ENCODE measurements around the gene EFEMP2. TPM values are rescaled to one million over a fixed set of nuclear protein-coding genes. Genes with fewer than 3 reads are reported as not detected.

EFEMP2 gene
- total RNA-seq, 3 donors from 2014 or later (not counting 1 experiment from before 2014, with no cell fraction given) = 6.1 to 13.0 (median 9.8) TPM

DNA sequence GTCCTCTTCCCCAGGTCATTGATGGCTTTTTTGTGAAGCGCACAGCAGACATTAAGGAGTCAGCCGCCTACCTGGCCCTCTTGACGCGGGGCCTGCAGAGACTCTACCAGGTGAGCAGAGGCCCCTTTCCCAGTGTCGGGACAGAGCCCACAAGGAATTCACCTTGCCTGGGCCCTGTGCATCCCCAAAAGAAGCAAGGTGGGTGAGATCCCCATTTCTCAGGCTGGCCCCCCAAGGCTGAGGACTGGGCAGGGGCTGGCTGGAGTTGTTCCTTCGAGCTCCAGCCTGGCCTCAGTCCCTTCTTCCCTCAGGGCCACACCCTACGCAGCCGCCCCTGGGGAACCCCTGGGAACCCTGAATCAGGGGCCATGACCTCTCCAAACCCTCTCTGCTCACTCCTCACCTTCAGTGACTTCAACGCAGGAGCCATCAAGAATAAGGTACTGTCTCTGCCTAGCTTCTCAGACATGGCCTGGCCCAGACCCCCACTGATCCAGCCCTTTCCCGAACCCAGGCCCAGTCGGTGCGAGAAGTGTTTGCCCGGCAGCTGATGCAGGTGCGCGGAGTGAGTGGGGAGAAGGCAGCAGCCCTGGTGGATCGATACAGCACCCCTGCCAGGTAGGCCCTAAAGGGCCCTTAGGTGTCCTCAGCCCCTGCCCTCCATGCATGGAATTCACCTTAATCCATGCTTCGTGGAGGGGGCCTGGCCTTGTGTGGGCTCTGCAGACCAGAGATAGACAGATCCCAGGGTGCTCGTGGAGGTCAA lies 7.7 kb downstream of the EFEMP2 start:
- H3K4me1 ChIP-seq (ENCODE audit: control insufficient read depth, insufficient read depth, low read length) = peaks cover 21% of the 10 kb centered on the region
- no peak overlapping the region for H3K4me3 Mint-ChIP-seq
- H3K36me3 Mint-ChIP-seq = no peaks in the 10 kb centered on the region
- TF ChIP-seq, protein P1, sequence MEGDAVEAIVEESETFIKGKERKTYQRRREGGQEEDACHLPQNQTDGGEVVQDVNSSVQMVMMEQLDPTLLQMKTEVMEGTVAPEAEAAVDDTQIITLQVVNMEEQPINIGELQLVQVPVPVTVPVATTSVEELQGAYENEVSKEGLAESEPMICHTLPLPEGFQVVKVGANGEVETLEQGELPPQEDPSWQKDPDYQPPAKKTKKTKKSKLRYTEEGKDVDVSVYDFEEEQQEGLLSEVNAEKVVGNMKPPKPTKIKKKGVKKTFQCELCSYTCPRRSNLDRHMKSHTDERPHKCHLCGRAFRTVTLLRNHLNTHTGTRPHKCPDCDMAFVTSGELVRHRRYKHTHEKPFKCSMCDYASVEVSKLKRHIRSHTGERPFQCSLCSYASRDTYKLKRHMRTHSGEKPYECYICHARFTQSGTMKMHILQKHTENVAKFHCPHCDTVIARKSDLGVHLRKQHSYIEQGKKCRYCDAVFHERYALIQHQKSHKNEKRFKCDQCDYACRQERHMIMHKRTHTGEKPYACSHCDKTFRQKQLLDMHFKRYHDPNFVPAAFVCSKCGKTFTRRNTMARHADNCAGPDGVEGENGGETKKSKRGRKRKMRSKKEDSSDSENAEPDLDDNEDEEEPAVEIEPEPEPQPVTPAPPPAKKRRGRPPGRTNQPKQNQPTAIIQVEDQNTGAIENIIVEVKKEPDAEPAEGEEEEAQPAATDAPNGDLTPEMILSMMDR (IDR thresholded peaks at IDR 0.05) = no peak
- DNase-seq = no peak
- H3K4me3 ChIP-seq (ENCODE audit: low read length) = no peak overlapping the region
- no peak overlapping the region for H3K27ac ChIP-seq (ENCODE audit: low read length)
- peaks cover 47% of the 10 kb centered on the region for H3K36me3 ChIP-seq (ENCODE audit: control insufficient read depth, insufficient read depth, low read length)
- WGBS (ENCODE audit: insufficient coverage) = 95% methylated on average over 18 of the region's 18 CpGs
- no peak for ATAC-seq
- H3K9me3 Mint-ChIP-seq = no peaks in the 10 kb centered on the region
- H3K27me3 Mint-ChIP-seq (ENCODE audit: low read depth in 2 of 2) = no peaks in the 10 kb centered on the region
- H3K27me3 ChIP-seq (ENCODE audit: control insufficient read depth, insufficient read depth, low read length) = no peaks in the 10 kb centered on the region
- no peak overlapping the region for H3K27ac Mint-ChIP-seq
- intact Hi-C loops (cut with micrococcal nuclease) = no loop called here
- no peaks in the 10 kb centered on the region for H3K9me3 ChIP-seq (ENCODE audit: control insufficient read depth, insufficient read depth, low read length)
- H3K4me1 Mint-ChIP-seq = peaks cover 20 to 39% of the 10 kb centered on the region in 2 donors

DNA sequence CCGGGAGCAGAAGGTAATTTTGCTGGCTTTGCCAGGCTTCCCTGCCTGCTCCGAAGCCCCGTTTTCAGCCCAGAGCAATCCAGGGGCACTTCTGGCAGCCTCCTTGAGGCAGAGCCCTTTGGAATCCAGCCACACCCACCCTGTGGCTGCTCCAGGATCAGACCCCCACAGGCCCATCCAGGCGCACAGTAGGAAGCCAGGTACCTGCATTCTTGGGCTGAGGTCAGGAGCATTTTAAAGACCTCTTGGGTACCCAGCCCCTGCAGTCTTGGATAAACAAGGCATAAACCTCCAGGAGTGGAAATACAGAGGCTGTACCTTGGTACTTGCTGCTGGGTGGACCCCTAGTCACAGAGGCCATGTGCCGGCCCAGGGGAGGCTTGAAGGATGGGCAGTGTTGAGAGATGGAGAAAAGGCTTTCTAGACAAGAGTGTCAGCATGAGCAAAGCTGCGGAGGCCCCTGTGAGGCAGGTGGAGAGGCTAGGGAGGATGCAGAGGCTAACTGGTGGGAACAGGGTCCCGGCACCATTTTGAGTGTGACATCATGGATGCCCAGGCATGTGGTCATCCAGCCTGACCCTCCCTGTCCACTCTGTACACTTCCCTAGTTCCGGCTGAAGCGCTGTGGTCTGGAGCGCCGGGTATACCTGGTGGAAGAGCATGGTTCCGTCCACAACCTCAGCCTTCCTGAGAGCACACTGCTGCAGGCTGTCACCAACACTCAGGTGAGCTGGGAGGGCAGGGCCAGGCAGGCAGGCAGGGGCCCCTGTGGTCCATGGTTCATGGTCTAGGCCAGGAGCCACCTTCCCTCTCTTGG lies 8.5 kb downstream of the EFEMP2 start:
- Histone ChIP-seq H3K4me3 (ENCODE audit: low read length) (no peak overlapping the region), H3K27ac (ENCODE audit: low read length) (no peak overlapping the region), H3K36me3 (ENCODE audit: control insufficient read depth, insufficient read depth, low read length) (peaks cover 47% of the 10 kb centered on the region), H3K4me1 (ENCODE audit: control insufficient read depth, insufficient read depth, low read length) (peaks cover 25% of the 10 kb centered on the region), H3K9me3 (ENCODE audit: control insufficient read depth, insufficient read depth, low read length) (no peaks in the 10 kb centered on the region), H3K27me3 (ENCODE audit: control insufficient read depth, insufficient read depth, low read length) (no peaks in the 10 kb centered on the region)
- Mint-ChIP-seq H3K4me3 (no peak overlapping the region), H3K9me3 (no peaks in the 10 kb centered on the region), H3K4me1 (peaks cover 21 to 41% of the 10 kb centered on the region in 2 donors), H3K27ac (no peak overlapping the region), H3K27me3 (ENCODE audit: low read depth in 2 of 2) (no peaks in the 10 kb centered on the region), H3K36me3 (no peaks in the 10 kb centered on the region)
- ATAC-seq (no peak), DNase-seq (no peak)
- WGBS (ENCODE audit: insufficient coverage) = 92% methylated on average over 12 of the region's 12 CpGs
- TF ChIP-seq, protein P1 (IDR thresholded peaks at IDR 0.05) = no peak
- intact Hi-C loops (cut with micrococcal nuclease) = no loop called here

DNA sequence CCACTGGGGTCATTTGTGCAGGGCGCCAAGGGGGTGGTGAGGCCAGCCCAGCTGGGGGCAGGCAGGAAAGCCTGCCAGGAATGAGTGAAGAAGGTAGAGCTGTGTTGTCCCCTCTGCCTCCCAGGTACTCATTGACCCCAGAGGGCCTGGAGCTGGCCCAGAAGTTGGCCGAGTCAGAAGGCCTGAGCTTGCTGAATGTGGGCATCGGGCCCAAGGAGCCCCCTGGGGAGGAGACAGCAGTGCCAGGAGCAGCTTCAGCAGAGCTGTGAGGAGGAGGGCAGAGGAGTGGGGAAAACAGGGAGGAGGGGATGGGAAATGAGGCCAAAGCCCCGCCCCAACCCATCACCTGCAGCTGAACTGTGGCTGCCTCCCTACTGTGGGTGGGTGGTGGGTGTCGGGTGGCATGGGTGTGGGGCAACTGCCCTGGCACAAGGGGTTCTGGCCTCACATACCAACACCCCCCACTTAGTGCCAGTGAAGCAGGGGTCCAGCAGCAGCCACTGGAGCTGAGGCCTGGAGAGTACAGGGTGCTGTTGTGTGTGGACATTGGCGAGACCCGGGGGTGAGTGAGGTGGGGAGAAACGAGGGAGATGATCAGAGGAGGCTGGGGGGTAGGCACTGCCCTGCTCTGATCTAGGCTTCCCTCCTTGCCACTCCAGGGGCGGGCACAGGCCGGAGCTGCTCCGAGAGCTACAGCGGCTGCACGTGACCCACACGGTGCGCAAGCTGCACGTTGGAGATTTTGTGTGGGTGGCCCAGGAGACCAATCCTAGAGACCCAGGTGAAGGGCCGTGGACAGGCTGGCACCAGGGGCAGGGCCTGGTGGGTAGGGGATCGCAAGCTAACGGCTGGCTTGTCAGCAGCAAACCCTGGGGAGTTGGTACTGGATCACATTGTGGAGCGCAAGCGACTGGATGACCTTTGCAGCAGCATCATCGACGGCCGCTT lies 9.4 kb downstream of the EFEMP2 start:
- peaks cover 47% of the 10 kb centered on the region for H3K36me3 ChIP-seq (ENCODE audit: control insufficient read depth, insufficient read depth, low read length)
- peak overlapping the region in 1 of 2 donors; percentile 51 for H3K27ac Mint-ChIP-seq
- H3K27me3 ChIP-seq (ENCODE audit: control insufficient read depth, insufficient read depth, low read length) = no peaks in the 10 kb centered on the region
- H3K9me3 ChIP-seq (ENCODE audit: control insufficient read depth, insufficient read depth, low read length) = no peaks in the 10 kb centered on the region
- TF ChIP-seq, protein P1 (IDR thresholded peaks at IDR 0.05) = no peak
- ATAC-seq (no peak), DNase-seq (no peak)
- H3K27ac ChIP-seq (ENCODE audit: low read length) = no peak overlapping the region
- WGBS (ENCODE audit: insufficient coverage) = 97% methylated on average over 20 of the region's 24 CpGs
- no peaks in the 10 kb centered on the region for H3K27me3 Mint-ChIP-seq (ENCODE audit: low read depth in 2 of 2)
- H3K4me3 Mint-ChIP-seq = no peak overlapping the region
- intact Hi-C loops (cut with micrococcal nuclease) = no loop called here
- H3K4me1 ChIP-seq (ENCODE audit: control insufficient read depth, insufficient read depth, low read length) = peaks cover 29% of the 10 kb centered on the region
- H3K4me1 Mint-ChIP-seq = peaks cover 29 to 50% of the 10 kb centered on the region in 2 donors
- H3K9me3 Mint-ChIP-seq = no peaks in the 10 kb centered on the region
- no peak overlapping the region for H3K4me3 ChIP-seq (ENCODE audit: low read length)
- no peaks in the 10 kb centered on the region for H3K36me3 Mint-ChIP-seq

Data from natural killer cell (primary cell).